IMR-90 (cell line): ENCODE data around the gene VAC14. TPM values are rescaled to one million over a fixed set of nuclear protein-coding genes. Genes with fewer than 3 reads are reported as not detected.

ENCODE experiments used
- ATAC-seq: fragments of 200-7000 bp; cut with Tn5 transposase; 2 replicates; pipeline ENCODE4 v1.9.1; 2020; ENCODE audit warnings: low read depth, mild to moderate bottlenecking, moderate library complexity
- BruUV-seq: library from RNA; stranded (reverse); fragments of 400-500 nt; replicated peaks from 2 replicates; lab custom pipeline; 2021; lab: Mats Ljungman, UMichigan
- CTCF ChIA-PET: fragments of 300-600 bp; formaldehyde crosslinking; extraction: SDS; loops from one replicate; lab custom pipeline; 2021; ENCODE audit warnings: antibody characterized with exemption; lab: Yijun Ruan, JAX
- POLR2A ChIA-PET: fragments of 300-600 bp; sonication (Branson Sonifier 250); formaldehyde crosslinking; loops from one replicate; lab custom pipeline; 2022; ENCODE audit warnings: antibody characterized with exemption; ENCODE audit not compliant: unreplicated experiment; lab: Charles Lee
- DNase-seq: peaks from one replicate; pipeline ENCODE4 v3.0.0; 2013
- H2AFZ ChIP-seq: replicated peaks from 2 replicates; pipeline ENCODE3; 2013; ENCODE audit warnings: low read length, mild to moderate bottlenecking; ENCODE audit not compliant: poor library complexity
- H2AK5ac ChIP-seq: 2 replicates; pipeline ENCODE4 v1.6.1; 2013; ENCODE audit warnings: low read depth, low read length, inconsistent platforms
- H2AK9ac ChIP-seq: replicated peaks from 2 replicates; pipeline ENCODE3; 2013; ENCODE audit warnings: mild to moderate bottlenecking, low read depth, low read length, moderate library complexity; ENCODE audit not compliant: poor library complexity
- H2BK120ac ChIP-seq: 2 replicates; pipeline ENCODE4 v1.6.1; 2013; ENCODE audit warnings: low read depth, low read length, inconsistent platforms
- H2BK15ac ChIP-seq: 3 replicates; pipeline ENCODE4 v1.6.1; 2013; ENCODE audit warnings: low read depth, low read length, inconsistent platforms
- H2BK20ac ChIP-seq: 2 replicates; pipeline ENCODE4 v1.6.1; 2013; ENCODE audit warnings: low read depth, mild to moderate bottlenecking, inconsistent platforms, low read length, moderate library complexity
- H2BK5ac ChIP-seq: 2 replicates; pipeline ENCODE4 v1.6.1; 2013; ENCODE audit warnings: mild to moderate bottlenecking, low read depth, low read length, inconsistent platforms; ENCODE audit not compliant: poor library complexity, severe bottlenecking
- H3K14ac ChIP-seq: replicated peaks from 2 replicates; pipeline ENCODE4 v1.6.1; 2013; ENCODE audit warnings: low read depth, low read length, inconsistent platforms
- H3K18ac ChIP-seq: 2 replicates; pipeline ENCODE4 v1.6.1; 2013; ENCODE audit warnings: low read depth, low read length, control low read depth
- H3K23ac ChIP-seq: 2 replicates; pipeline ENCODE4 v1.6.1; 2013; ENCODE audit warnings: low read depth, low read length, inconsistent platforms
- H3K27ac ChIP-seq: 2 replicates; pipeline ENCODE4 v1.5.1; 2013; ENCODE audit warnings: mild to moderate bottlenecking, control low read depth, low read length; ENCODE audit not compliant: insufficient read depth
- H3K27me3 ChIP-seq: 2 replicates; pipeline ENCODE4 v1.6.1; 2013; ENCODE audit warnings: low read length; ENCODE audit not compliant: control insufficient read depth, insufficient read depth
- H3K36me3 ChIP-seq: 2 replicates; pipeline ENCODE4 v1.6.1; 2013; ENCODE audit warnings: low read length, mixed read lengths; ENCODE audit not compliant: control insufficient read depth, insufficient read depth
- H3K4ac ChIP-seq: 2 replicates; pipeline ENCODE4 v1.6.1; 2013; ENCODE audit warnings: low read depth, low read length, inconsistent platforms
- H3K4me1 ChIP-seq: 2 replicates; pipeline ENCODE4 v1.6.1; 2013; ENCODE audit warnings: low read length, mixed read lengths; ENCODE audit not compliant: control insufficient read depth, insufficient read depth
- H3K4me2 ChIP-seq: 2 replicates; pipeline ENCODE4 v1.6.1; 2013; ENCODE audit warnings: low read depth, mild to moderate bottlenecking, control low read depth, low read length, moderate library complexity
- H3K4me3 ChIP-seq: 2 replicates; pipeline ENCODE4 v1.5.1; 2013; ENCODE audit warnings: low read depth, mild to moderate bottlenecking, control low read depth, low read length, moderate library complexity; ENCODE audit not compliant: insufficient read depth
- H3K56ac ChIP-seq: 2 replicates; pipeline ENCODE4 v1.6.1; 2013; ENCODE audit warnings: low read length, inconsistent platforms; ENCODE audit not compliant: insufficient read depth; ENCODE audit errors: extremely low read depth
- H3K79me1 ChIP-seq, 2 experiments: 2 replicates each; pipeline ENCODE4 v1.6.1; 2013; ENCODE audit warnings: low read length in 2 of 2, inconsistent platforms in 1 of 2, low read depth in 1 of 2
- H3K9ac ChIP-seq: 2 replicates; pipeline ENCODE4 v1.6.1; 2013; ENCODE audit warnings: low read depth, low read length, control low read depth
- H3K9me1 ChIP-seq: 2 replicates; pipeline ENCODE4 v1.6.1; 2013; ENCODE audit warnings: low read length, inconsistent platforms; ENCODE audit not compliant: insufficient read depth
- H3K9me3 ChIP-seq: 2 replicates; pipeline ENCODE4 v1.6.1; 2013; ENCODE audit warnings: low read length; ENCODE audit not compliant: control insufficient read depth, insufficient read depth
- H4K20me1 ChIP-seq: 2 replicates; pipeline ENCODE4 v1.6.1; 2013; ENCODE audit warnings: low read length, inconsistent platforms; ENCODE audit not compliant: insufficient read depth
- H4K5ac ChIP-seq: 2 replicates; pipeline ENCODE4 v1.6.1; 2013; ENCODE audit warnings: mild to moderate bottlenecking, low read depth, low read length, control low read depth
- H4K8ac ChIP-seq, 2 experiments: 2 replicates each; pipeline ENCODE4 v1.6.1; 2013; ENCODE audit warnings: low read depth in 2 of 2, low read length in 2 of 2, control low read depth in 1 of 2, inconsistent platforms in 1 of 2
- H4K91ac ChIP-seq: 2 replicates; pipeline ENCODE4 v1.6.1; 2013; ENCODE audit warnings: low read depth, low read length, inconsistent platforms; ENCODE audit not compliant: insufficient read depth
- CEBPB ChIP-seq: IDR thresholded peaks from 2 replicates; pipeline ENCODE4 v1.6.1; 2012; ENCODE audit warnings: low read depth, low read length, improper control_type of control experiment
- WGBS, 2 experiments: methylation state at CpG; one replicate each; pipeline versions ENCODE4 v1.1.5 to v1.1.7; 2013; ENCODE audit warnings: missing lambda C conversion rate in 2 of 2; ENCODE audit not compliant: insufficient read length in 1 of 2; ENCODE audit errors: extremely low coverage in 2 of 2; 5-methylcytosine and 5-hydroxymethylcytosine counted together
- dilution Hi-C: fragments of 300-500 bp; cut with HindIII; formaldehyde crosslinking; loops from one replicate; pipeline ENCODE4 v1.14.3; 2018; ENCODE audit warnings: low sequenced_read_pairs; ENCODE audit not compliant: unreplicated experiment
- in situ Hi-C: fragments of 300-500 bp; cut with MboI; formaldehyde crosslinking; loops from 3 replicates; pipeline ENCODE4 v1.14.3; 2019; ENCODE audit warnings: low sequenced_read_pairs, inconsistent platforms, mixed read lengths
- intact Hi-C: fragments of 100-400 bp; cut with micrococcal nuclease; formaldehyde crosslinking; loops from 2 replicates; pipeline ENCODE4 v1.10.0; 2022
- polyA plus RNA-seq, 3 experiments: library from polyadenylated mRNA; depleted of rRNA; stranded (reverse); fragments of >200 nt; gene quantifications; 2 replicates each; pipeline ENCODE4 v1.2.3, GENCODE V29; 2012; ENCODE audit warnings: low replicate concordance in 1 of 3
- total RNA-seq: library from RNA; depleted of rRNA; stranded (reverse); fragments of >200 nt; gene quantifications from 2 replicates; pipeline ENCODE4 v1.2.3, GENCODE V29; 2012

VAC14 gene
- total and polyA plus RNA-seq, 2 of the 4 experiments (the other 2 are of a cell fraction) = 21.1 to 40.2 TPM

GRCh38 chr16:70739389-70739788, 61.6 kb downstream of the VAC14 start:
- no TSS peak for BruUV-seq

More at GRCh38 chr16:70739389-70739788, 61.6 kb downstream of the VAC14 start:
- Histone ChIP-seq H3K56ac (no peak overlapping the region), H3K18ac (peak overlapping the region; percentile 25; the same call in 1 of the 2 replicates), H2BK120ac (peak overlapping the region; percentile 96), H4K20me1 (no peaks in the 10 kb centered on the region), H2BK15ac (peak overlapping the region; percentile 71; the same call in 1 of the 3 replicates), H3K23ac (no peak overlapping the region), H3K4me1 (peaks cover 58% of the 10 kb centered on the region), H3K4me2 (no peak overlapping the region), H3K4me3 (no peak overlapping the region), H3K79me1 (peaks cover 0 to 61% of the 10 kb centered on the region in 2 experiments; a peak in 2 of 4 replicates), H2AK9ac (peak overlapping the region; percentile 48), H3K14ac (peak overlapping the region; percentile 19; the same call in 1 of the 2 replicates), H4K91ac (peak overlapping the region; percentile 92; the same call in 1 of the 2 replicates), H4K8ac (peak overlapping the region in 1 of 2 experiments; percentile 66; a peak in 1 of 4 replicates), H3K4ac (peak overlapping the region; percentile 95), H3K36me3 (peaks cover 8% of the 10 kb centered on the region; the same call in 1 of the 2 replicates), H2BK20ac (peak overlapping the region; percentile 80), H3K27ac (no peak overlapping the region), H2BK5ac (peak overlapping the region; percentile 45), H3K27me3 (no peaks in the 10 kb centered on the region), H3K9me3 (no peaks in the 10 kb centered on the region), H2AFZ (no peak overlapping the region), H2AK5ac (peak overlapping the region; percentile 96), H3K9me1 (peaks cover 43% of the 10 kb centered on the region), H4K5ac (peak overlapping the region; percentile 11; the same call in 1 of the 2 replicates), H3K9ac (no peak overlapping the region)
- 88% methylated on average over 3 of the region's 7 CpGs; no CpG with 5 or more reads in 1 of the 2 experiments for WGBS, 2 experiments
- DNase-seq (no peak), ATAC-seq (no peak)
- no peak for TF ChIP-seq CEBPB
- in situ Hi-C loops = loop anchor here (5.0 kb wide), 1 partner anchor 52 kb away; the partner anchor contains the start of gene MTSS2
- CTCF ChIA-PET = interaction anchor here (2.3 kb wide), 1 partner anchor 36 kb away, joined by 12 read pairs; no protein-coding TSS in a partner anchor
- dilution Hi-C loops = no loop called here
- intact Hi-C loops = loop anchor here (2.0 kb wide), 1 partner anchor 31 kb away; no protein-coding TSS in a partner anchor
- POLR2A ChIA-PET = no interaction called here
